Neural progenitor cell (in vitro differentiated cells): ENCODE data around the gene ATP8B3. TPM values are rescaled to one million over a fixed set of nuclear protein-coding genes. Genes with fewer than 3 reads are reported as not detected.

ENCODE experiments used
- DNase-seq: peaks from one replicate; pipeline ENCODE4 v3.0.0-alpha.2; 2016; ENCODE audit warnings: low spot score
- H2AFZ ChIP-seq: fragments of 200-600 bp; sonication (generic); replicated peaks from 2 replicates; pipeline ENCODE4 v1.6.1; 2016; ENCODE audit warnings: antibody characterized with exemption
- H3F3A ChIP-seq: fragments of 200-600 bp; sonication (generic); 2 replicates; pipeline ENCODE4 v1.6.1; 2016; ENCODE audit warnings: antibody characterized with exemption, low read depth
- H3K27ac ChIP-seq: fragments of 200-600 bp; sonication (generic); 2 replicates; pipeline ENCODE4 v1.5.1; 2016; ENCODE audit warnings: mild to moderate bottlenecking
- H3K27me3 ChIP-seq: fragments of 200-600 bp; sonication (generic); 2 replicates; pipeline ENCODE4 v1.6.1; 2016; ENCODE audit warnings: mild to moderate bottlenecking, moderate library complexity
- H3K36me3 ChIP-seq: fragments of 200-600 bp; sonication (generic); 2 replicates; pipeline ENCODE4 v1.5.1; 2016
- H3K4me1 ChIP-seq: fragments of 200-600 bp; sonication (generic); 2 replicates; pipeline ENCODE4 v1.6.1; 2016; ENCODE audit warnings: mixed run types
- H3K4me2 ChIP-seq: fragments of 200-600 bp; sonication (generic); 2 replicates; pipeline ENCODE4 v1.6.1; 2016
- H3K4me3 ChIP-seq: fragments of 200-600 bp; sonication (generic); 2 replicates; pipeline ENCODE4 v1.5.1; 2016
- H3K79me2 ChIP-seq: fragments of 200-600 bp; sonication (generic); 2 replicates; pipeline ENCODE4 v1.6.1; 2016; ENCODE audit warnings: low read depth
- H3K9ac ChIP-seq: fragments of 200-600 bp; sonication (generic); 2 replicates; pipeline ENCODE4 v1.6.1; 2016
- H3K9me3 ChIP-seq: fragments of 200-600 bp; sonication (generic); 2 replicates; pipeline ENCODE4 v1.5.1; 2016; ENCODE audit warnings: low read depth
- H4K20me1 ChIP-seq: fragments of 200-600 bp; sonication (generic); 2 replicates; pipeline ENCODE4 v1.6.1; 2016; ENCODE audit warnings: low read depth
- H3K27ac Mint-ChIP-seq: 3 replicates; pipeline ENCODE4 v1.8.0; 2021; ENCODE audit warnings: mixed read lengths
- H3K27me3 Mint-ChIP-seq: 2 replicates; pipeline ENCODE4 v1.8.0; 2022; ENCODE audit warnings: low read depth, mild to moderate bottlenecking, inconsistent platforms, moderate library complexity, mixed read lengths; ENCODE audit not compliant: insufficient read depth
- H3K36me3 Mint-ChIP-seq: 3 replicates; pipeline ENCODE4 v1.8.0; 2021; ENCODE audit warnings: mixed read lengths
- H3K4me1 Mint-ChIP-seq: 3 replicates; pipeline ENCODE4 v1.8.0; 2021; ENCODE audit warnings: mixed read lengths
- H3K4me3 Mint-ChIP-seq: 3 replicates; pipeline ENCODE4 v1.8.0; 2021; ENCODE audit warnings: mild to moderate bottlenecking, moderate library complexity, mixed read lengths
- H3K9me3 Mint-ChIP-seq: 3 replicates; pipeline ENCODE4 v1.8.0; 2020; ENCODE audit warnings: mixed read lengths
- EZH2 ChIP-seq: fragments of 200-600 bp; sonication (generic); IDR thresholded peaks from 2 replicates; pipeline ENCODE4 v1.6.1; 2017; ENCODE audit warnings: antibody characterized with exemption, mild to moderate bottlenecking, moderate library complexity
- EZH2phosphoT487 ChIP-seq: fragments of 200-600 bp; sonication (generic); IDR thresholded peaks from 2 replicates; pipeline ENCODE4 v1.6.1; 2017; ENCODE audit warnings: antibody characterized with exemption
- total RNA-seq: library from RNA; depleted of rRNA; stranded (reverse); fragments of >200 nt; gene quantifications from 2 replicates; pipeline ENCODE4 v1.2.3, GENCODE V29; 2015; ENCODE audit warnings: low replicate concordance
- TF ChIP-seq, protein P1 (sequence below): fragments of 200-600 bp; sonication (generic); IDR thresholded peaks from 2 replicates; pipeline ENCODE4 v1.5.1; 2017; ENCODE audit warnings: antibody characterized with exemption, mild to moderate bottlenecking

The ATP8B3 gene
- total RNA-seq, 1 donor from 2014 or later: 0.06 TPM

DNA sequence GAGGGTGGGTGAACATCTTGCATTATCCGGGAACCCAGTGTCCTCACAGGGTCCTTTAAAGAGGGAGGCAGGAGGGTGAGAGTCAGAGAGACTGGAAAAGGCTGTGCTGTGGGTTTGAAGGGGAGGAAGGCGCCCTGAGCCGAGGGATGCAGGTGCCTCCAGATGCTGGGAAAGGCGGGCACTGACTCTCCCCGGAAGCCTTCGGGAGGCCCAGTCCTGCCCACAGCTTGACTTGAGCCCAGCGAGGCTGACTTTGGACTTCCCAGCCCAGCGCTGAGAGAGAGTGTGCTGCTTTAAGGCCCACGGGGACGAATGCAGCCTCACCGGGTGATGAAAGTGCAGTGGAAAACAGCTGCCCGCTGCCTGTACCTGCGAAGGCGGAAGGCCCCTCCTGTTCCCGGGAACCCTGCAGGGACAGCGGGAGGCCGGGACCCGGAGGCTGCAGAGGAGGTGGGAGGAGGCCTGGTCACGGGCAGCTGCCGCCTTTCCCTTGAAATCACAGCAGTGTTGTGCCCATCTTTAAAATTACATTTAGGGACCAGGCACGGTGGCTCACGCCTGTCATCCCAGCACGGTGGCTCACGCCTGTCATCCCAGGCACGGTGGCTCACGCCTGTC lies 20.1 kb upstream of the ATP8B3 start:
- Histone ChIP-seq H3K27ac (no peak overlapping the region), H3K79me2 (peaks cover 59% of the 10 kb centered on the region), H3K9me3 (no peaks in the 10 kb centered on the region), H3F3A (no peaks in the 10 kb centered on the region), H3K4me1 (peaks cover 4% of the 10 kb centered on the region), H3K36me3 (no peaks in the 10 kb centered on the region), H2AFZ (no peak overlapping the region), H4K20me1 (peaks cover 56% of the 10 kb centered on the region), H3K27me3 (no peaks in the 10 kb centered on the region), H3K9ac (no peak overlapping the region), H3K4me2 (peak overlapping the region; percentile 22), H3K4me3 (no peak overlapping the region)
- no peak for DNase-seq
- no peaks in the 10 kb centered on the region for H3K9me3 Mint-ChIP-seq
- peaks cover 3% of the 10 kb centered on the region for H3K27me3 Mint-ChIP-seq
- no peak overlapping the region for H3K4me3 Mint-ChIP-seq
- H3K4me1 Mint-ChIP-seq: peaks cover 9% of the 10 kb centered on the region
- H3K27ac Mint-ChIP-seq: no peak overlapping the region
- TF ChIP-seq, protein P1, sequence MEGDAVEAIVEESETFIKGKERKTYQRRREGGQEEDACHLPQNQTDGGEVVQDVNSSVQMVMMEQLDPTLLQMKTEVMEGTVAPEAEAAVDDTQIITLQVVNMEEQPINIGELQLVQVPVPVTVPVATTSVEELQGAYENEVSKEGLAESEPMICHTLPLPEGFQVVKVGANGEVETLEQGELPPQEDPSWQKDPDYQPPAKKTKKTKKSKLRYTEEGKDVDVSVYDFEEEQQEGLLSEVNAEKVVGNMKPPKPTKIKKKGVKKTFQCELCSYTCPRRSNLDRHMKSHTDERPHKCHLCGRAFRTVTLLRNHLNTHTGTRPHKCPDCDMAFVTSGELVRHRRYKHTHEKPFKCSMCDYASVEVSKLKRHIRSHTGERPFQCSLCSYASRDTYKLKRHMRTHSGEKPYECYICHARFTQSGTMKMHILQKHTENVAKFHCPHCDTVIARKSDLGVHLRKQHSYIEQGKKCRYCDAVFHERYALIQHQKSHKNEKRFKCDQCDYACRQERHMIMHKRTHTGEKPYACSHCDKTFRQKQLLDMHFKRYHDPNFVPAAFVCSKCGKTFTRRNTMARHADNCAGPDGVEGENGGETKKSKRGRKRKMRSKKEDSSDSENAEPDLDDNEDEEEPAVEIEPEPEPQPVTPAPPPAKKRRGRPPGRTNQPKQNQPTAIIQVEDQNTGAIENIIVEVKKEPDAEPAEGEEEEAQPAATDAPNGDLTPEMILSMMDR: no peak
- no peak for TF ChIP-seq EZH2phosphoT487
- no peak for TF ChIP-seq EZH2
- H3K36me3 Mint-ChIP-seq: no peaks in the 10 kb centered on the region

DNA sequence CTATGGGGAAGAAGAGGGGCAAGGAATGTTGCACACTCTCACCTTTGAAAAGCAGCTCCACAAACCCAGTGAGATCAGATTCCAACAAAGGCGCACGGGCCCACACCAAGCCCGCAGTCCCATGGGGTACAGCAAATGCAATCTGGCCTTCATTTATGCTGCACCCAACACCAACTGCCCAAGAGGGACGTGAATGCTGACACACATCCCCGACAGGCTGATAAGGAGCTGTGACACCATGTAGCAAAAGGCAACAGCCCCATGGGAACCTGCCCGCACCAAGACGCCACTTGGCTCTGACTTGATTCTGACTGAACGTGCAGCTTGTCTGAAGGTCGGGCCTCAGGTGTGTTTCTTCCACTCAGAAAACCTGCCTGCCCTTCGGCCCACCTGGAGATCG lies 18.9 kb upstream of the ATP8B3 start:
- no peak overlapping the region for H3K27ac ChIP-seq
- no peak overlapping the region for H2AFZ ChIP-seq
- no peaks in the 10 kb centered on the region for H3K9me3 ChIP-seq
- no peak overlapping the region for H3K27ac Mint-ChIP-seq
- H4K20me1 ChIP-seq: peaks cover 53% of the 10 kb centered on the region
- H3K36me3 ChIP-seq: no peaks in the 10 kb centered on the region
- peaks cover 47% of the 10 kb centered on the region for H3K79me2 ChIP-seq
- TF ChIP-seq, protein P1: no peak
- TF ChIP-seq EZH2: no peak
- no peak for TF ChIP-seq EZH2phosphoT487
- peaks cover 4% of the 10 kb centered on the region for H3F3A ChIP-seq
- H3K27me3 Mint-ChIP-seq: peaks cover 4% of the 10 kb centered on the region
- H3K4me3 Mint-ChIP-seq: no peak overlapping the region
- H3K4me2 ChIP-seq: no peak overlapping the region
- no peak overlapping the region for H3K9ac ChIP-seq
- no peaks in the 10 kb centered on the region for H3K27me3 ChIP-seq
- H3K4me1 Mint-ChIP-seq: peaks cover 6% of the 10 kb centered on the region
- no peaks in the 10 kb centered on the region for H3K9me3 Mint-ChIP-seq
- H3K4me1 ChIP-seq: peaks cover 14% of the 10 kb centered on the region
- no peak for DNase-seq
- no peak overlapping the region for H3K4me3 ChIP-seq
- H3K36me3 Mint-ChIP-seq: no peaks in the 10 kb centered on the region

DNA sequence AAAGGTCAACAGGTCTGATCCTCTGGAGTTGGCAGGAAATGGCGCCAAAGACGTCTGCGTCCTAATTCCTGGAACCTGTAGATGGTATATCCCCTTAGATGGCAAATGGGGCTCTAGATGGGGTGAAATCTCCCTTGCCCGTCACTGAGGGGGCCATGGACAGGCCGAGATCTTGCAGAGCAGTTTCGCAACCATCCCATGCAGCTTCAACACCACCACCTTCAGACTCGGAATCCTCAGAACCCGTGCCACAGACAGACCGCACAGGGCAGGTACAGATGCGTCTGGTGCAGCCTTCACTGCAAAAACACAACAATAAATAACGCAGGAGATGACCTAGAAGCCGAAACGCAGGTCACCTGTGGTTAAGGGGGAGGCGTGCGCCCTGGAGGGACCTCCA lies 18.5 kb upstream of the ATP8B3 start:
- Histone ChIP-seq H3F3A (peaks cover 4% of the 10 kb centered on the region), H3K4me2 (no peak overlapping the region), H3K27me3 (no peaks in the 10 kb centered on the region), H3K9me3 (no peaks in the 10 kb centered on the region), H2AFZ (no peak overlapping the region), H3K36me3 (no peaks in the 10 kb centered on the region), H3K4me1 (peaks cover 14% of the 10 kb centered on the region), H3K27ac (no peak overlapping the region), H3K79me2 (peaks cover 43% of the 10 kb centered on the region), H3K4me3 (no peak overlapping the region), H4K20me1 (peaks cover 53% of the 10 kb centered on the region), H3K9ac (no peak overlapping the region)
- H3K4me1 Mint-ChIP-seq: peaks cover 6% of the 10 kb centered on the region
- H3K27me3 Mint-ChIP-seq: peaks cover 7% of the 10 kb centered on the region
- H3K9me3 Mint-ChIP-seq: no peaks in the 10 kb centered on the region
- TF ChIP-seq EZH2phosphoT487 (no peak), EZH2 (no peak)
- TF ChIP-seq, protein P1: no peak
- H3K36me3 Mint-ChIP-seq: peaks cover 2% of the 10 kb centered on the region
- no peak overlapping the region for H3K4me3 Mint-ChIP-seq
- H3K27ac Mint-ChIP-seq: no peak overlapping the region
- no peak for DNase-seq
